GM18858 (cell line): ENCODE measurements around the gene DDIAS.
"Not testable (repeated sequence)": the region's sequence is repeated elsewhere in the genome, so short reads cannot be mapped to it uniquely, and the experiment has no call there.

Experiments used
- ATAC-seq: cut with Tn5 transposase; IDR thresholded peaks from one replicate; pipeline ENCODE4 v1.9.1; 2021; ENCODE audit not compliant: unreplicated experiment

Gene DDIAS

DNA sequence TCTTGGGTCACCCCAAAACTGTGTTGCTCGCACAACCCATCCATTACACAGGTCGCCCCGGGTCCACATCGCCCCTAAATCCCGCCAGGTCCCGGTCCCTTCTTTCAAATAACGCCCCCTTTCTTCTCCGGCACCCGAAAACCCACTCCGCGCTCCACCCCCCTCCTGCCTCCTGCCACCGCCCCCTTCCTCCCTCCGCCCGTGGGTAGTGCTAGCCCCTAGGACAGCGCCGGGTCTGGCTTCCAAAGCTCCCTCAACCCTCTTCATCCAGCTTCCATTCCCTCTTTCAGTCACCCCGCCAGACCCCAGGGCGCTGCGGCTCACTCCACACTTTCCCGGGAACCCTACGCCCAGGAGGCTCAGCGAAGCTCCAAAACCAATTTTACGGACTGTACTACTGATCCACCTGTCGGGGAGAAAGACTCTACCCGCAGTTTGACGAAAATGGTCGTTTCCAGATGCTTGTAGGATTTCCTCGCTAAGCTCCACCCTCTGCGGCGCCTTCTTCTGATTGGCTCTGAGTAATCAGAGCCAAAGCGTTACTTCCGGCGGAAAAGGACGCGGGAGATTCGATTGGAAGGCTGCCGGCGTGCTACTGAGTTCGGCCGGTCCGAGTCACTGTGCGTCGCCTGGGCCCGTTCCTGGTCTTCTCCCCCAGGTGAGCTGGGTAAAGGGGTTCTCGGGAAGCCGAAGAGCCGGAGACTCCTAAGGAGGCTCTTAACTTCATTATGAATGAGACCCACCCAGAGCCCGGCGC, at the start of gene DDIAS:
Gene DDIAS (plus strand): TSS at position 572 of the 757 bp plus-strand sequence. CDS start 13,003 bp downstream, outside the sequence.
- peak; percentile 60 for ATAC-seq

DNA sequence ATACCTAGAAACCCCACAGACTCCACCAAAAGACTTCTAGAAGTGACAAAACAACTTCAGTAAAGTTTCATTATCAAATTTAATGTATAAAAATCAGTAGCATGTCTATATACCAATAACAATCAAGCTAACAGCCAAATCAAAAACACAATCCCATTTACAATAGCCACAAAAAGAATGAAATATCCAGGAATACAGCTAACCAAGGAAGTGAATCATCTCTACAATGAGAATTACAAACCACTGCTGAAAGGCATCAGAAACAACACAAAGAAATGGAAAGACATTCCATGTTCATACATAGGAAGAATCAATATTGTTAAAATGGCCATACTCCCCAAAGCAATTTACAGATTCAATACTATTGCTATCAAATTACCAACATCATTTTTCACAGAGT, 47.3 kb upstream of the DDIAS start:
- ATAC-seq: no peak

GRCh38 chr11:82854916-82855315, 46.6 kb upstream of the DDIAS start:
- not testable (repeated sequence) for ATAC-seq

DNA sequence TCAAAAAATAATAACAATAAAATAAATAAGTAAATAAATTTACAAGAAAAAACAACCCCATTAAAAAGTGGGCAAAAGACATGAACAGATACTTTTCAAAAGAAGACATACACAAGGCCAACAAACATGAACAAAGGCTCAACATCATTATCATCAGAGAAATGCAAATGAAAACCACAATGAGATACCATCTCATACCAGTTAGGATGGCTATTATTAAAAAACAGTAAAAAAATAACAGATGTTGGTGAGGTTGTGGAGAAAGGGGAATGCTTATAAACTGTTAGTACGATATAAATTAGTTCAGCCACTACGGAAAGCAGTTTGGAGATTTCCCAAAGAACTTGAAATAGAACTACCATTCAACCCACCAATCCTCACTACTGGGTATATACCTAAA, 45.9 kb upstream of the DDIAS start:
- ATAC-seq: no peak

- no peak for ATAC-seq
Observed at GRCh38 chr11:82857145-82857544, 44.4 kb upstream of the DDIAS start.

DNA sequence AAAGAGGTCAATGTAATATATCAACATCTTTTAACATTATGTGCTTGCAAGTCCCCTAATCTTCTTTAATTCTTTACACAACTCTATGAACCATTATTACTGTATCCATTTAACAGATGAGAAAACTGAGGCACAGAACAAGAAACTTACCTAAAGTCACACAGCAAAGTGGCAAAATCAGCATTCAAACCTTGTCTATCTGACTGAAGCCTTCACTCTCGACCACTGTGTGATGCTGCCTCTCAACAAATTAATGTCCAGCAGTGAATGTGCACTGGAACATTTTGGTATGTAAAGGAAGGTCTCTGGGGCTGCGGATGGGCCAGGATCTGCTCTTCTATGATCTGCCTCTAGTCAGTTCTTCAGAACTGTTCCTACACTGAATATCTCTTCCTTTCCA, 43.4 kb upstream of the DDIAS start:
- no peak for ATAC-seq

GRCh38 chr11:82858556-82859091, 42.9 kb upstream of the DDIAS start:
- ATAC-seq: no peak

- no peak for ATAC-seq
Observed at GRCh38 chr11:82859750-82860149, 41.8 kb upstream of the DDIAS start.

GRCh38 chr11:82862379-82862778, 39.2 kb upstream of the DDIAS start:
- no peak for ATAC-seq

DNA sequence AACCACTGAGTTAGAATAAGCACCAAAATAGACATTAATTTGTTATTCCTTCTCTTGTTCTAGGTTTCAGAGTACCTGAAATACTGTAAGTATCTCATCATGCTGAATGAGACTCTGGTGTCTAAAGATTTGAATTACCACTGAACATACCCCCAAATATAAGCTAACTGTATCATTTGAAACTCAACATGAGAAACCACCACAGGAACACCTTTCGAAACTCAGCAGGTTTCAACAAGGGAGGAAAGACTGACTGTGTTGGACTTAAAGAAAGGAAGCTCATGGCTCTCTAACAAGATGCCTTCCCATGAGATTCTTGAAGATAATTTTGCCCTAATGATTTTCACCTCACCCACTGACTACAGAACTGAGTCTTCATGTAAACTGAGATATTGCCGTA, 38.3 kb upstream of the DDIAS start:
- no peak for ATAC-seq

- ATAC-seq: no peak
Observed at GRCh38 chr11:82864268-82864667, 37.3 kb upstream of the DDIAS start.

DNA sequence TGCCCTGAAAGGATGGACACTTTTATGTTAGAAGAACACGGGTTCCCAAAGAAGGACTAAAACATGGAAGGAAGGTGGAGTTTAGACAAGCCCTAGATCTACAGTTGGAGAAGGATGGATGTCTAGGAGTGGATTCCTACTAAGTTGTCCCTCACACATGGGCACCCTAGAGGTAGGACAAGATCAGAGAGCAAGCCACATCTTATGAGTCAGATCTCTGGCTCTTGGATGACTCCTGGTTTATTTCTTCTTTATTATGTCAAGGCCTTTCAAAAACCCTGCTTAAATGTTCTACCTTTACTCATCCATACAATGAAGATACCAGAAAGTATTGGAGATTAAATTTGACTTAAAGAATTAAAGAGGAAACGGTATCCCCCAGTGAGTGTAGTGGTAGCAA, 35.7 kb upstream of the DDIAS start:
- ATAC-seq: no peak

- no peak for ATAC-seq
Observed at GRCh38 chr11:82867495-82868082, 33.9 kb upstream of the DDIAS start.

DNA sequence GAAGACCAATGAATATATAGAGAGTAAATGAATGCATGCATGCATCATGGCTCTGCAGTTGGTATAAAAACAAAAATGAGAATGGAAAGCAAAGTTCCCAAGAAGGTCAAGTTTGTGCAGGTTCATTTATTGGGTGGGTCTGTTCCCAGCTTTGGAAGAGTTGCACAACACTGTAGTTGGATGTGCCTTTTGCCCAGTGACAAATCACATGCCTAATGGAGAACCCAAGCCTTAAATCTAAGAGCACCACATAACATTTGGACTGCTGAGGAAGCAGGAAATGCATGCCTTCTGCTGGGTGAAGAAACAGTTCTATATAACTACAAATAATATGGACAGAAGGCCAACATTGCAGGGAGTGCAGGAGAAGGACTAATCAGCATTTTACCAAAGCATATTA, 31.9 kb upstream of the DDIAS start:
- no peak for ATAC-seq

DNA sequence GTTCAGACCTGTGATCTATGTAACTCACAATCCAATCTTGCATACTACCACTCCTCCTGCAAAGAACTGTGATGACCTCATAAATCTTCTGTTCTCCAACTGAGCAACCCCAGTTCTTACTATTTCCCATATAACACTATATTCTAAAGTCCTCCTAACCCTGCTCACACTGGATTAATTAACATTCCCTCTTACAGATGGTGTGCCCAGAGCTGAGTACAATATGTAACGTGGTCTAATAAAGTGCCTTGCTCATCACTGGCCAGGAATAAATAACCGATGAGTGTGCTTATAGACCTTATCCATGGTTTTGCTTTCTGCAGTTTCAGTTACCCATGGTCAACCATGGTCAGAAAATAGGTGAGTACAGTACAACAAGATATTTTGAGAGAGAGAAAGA, 29.9 kb upstream of the DDIAS start:
- ATAC-seq: no peak

GRCh38 chr11:82872377-82873150, 29.0 kb upstream of the DDIAS start:
- ATAC-seq: no peak

- no peak for ATAC-seq
Observed at GRCh38 chr11:82873919-82874333, 27.6 kb upstream of the DDIAS start.

DNA sequence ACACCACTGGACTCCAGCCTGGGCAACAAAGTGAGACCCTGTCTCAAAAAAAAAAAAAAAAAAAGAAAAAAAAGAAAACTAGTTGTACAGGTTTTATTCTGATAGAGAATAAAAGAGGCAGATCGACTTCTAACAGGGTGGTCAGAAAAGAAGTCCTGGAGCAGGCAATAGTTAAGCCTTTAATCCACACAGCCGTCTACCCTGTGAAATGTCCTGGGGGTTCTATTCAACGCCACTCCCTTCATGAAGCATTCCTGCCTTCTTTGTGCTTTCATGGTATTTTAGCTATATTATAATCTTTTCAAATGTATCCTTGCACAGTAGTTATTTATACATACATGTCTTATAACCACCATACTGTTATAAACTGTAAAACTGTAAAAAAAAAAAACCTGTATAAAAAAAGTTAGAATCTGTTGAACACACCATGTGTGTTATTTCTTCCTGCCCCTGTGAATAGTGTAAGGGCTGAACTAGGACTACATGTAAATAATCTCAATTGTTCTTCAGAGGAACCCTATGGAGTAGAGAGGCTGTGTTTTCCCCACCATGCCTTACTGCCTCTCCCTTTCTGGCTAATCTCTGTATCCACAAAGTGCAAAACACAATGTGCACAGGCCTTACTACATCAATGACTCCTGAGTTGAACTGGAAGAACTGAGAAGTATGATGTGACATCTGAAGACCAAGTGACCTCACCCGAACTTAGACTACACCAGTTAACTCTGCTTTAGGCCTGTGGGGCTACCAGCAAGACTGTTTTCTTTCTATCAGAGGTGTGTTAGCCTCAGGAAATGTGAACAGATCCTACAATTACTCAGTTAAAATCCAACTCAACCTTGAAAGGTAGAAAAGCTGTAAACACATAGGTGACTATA, 26.7 kb upstream of the DDIAS start:
- no peak for ATAC-seq

DNA sequence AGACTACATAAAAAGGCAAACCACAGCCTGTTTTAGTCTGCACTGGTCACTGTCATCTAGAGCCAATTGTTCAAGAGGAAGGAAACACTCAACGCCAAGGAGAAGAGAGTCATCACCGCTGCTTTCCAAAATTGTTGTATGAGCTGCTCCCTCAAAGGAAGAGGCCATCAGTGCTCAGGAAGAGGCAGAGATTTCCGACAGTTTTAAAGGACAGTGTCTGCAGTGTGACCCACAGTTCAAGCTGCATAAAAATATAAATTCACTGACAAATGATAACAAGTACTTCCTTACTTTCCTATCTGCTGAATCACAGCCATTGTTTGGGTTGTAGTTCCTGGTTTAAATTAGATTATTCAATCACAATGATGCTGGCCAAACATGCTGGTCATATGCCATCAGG, 17.7 kb upstream of the DDIAS start:
- no peak for ATAC-seq

DNA sequence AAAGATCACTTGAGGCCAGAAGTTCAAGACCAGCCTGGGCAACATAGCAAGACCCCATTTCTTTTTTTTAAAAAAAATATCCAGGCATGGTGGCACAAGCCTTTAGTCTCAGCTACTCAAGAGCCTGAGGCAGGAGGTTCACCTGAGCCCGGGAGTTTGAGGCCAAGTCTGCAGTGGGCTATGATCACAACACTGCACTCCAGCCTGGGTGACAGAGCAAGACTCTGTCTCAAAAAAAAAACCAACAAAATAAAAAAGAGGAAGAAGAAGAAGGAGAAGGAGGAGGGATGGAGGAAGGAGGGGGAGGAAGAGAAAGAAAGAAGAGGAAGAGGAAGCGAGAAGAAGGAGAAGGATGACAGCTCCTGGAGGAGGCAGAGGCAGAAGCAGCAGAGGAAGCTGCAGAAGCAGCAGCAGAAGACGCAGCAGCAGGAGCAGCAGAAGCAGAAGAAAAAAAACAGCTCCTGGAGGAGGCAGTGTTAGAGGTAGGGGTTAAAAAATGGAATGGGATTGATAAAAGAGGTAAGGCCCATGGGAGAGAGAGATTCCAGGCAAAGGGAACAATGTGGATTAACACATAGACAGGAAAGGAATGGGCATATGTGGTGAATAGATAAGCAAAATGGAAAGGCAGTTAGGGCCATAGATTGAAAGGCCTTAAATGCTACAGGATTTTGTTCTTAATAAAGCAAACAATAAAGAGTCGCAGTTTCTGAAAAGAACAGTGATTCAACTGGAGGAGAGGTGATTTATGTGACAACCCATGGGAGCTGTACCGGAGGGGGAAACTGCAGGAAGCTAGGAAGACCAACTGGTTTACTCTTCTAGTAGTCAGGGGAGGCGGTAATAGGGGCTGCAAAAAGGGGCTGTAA, 12.2 kb upstream of the DDIAS start:
- ATAC-seq: no peak
